ENCODE results near the gene KRT7. TPM values are rescaled to one million over a fixed set of nuclear protein-coding genes. Genes with fewer than 3 reads are reported as not detected.

Gene KRT7
- total and polyA plus RNA-seq, 7 experiments from 2014 or later: 36.1 TPM; not detected in 6

- no peaks in the 10 kb centered on the region for H3K9me3 Mint-ChIP-seq
- peaks cover 0 to 26% (median 0%) of the 10 kb centered on the region in 5 donors for H3K27me3 Mint-ChIP-seq
- no peaks in the 10 kb centered on the region for H3K36me3 ChIP-seq (ENCODE audit: control insufficient read depth in 2 of 3, insufficient read depth in 3 of 3, low read length in 3 of 3)
- CTCF ChIA-PET: no interaction called here
- H3K9me3 ChIP-seq (ENCODE audit: control insufficient read depth in 2 of 3, low read length in 3 of 3): no peaks in the 10 kb centered on the region
- POLR2A ChIA-PET: no interaction called here
- ATAC-seq (no peak), DNase-seq (no peak)
- H3K4me3 Mint-ChIP-seq: no peak overlapping the region
- H3K27ac ChIP-seq (ENCODE audit: low read depth, low read length): no peak overlapping the region
- intact Hi-C loops (cut with micrococcal nuclease): no loop called here
- no peaks in the 10 kb centered on the region for H3K4me1 ChIP-seq (ENCODE audit: control insufficient read depth in 2 of 2, insufficient read depth in 2 of 2, low read length in 2 of 2)
- no peak overlapping the region for H3K27ac Mint-ChIP-seq
- H3K27me3 ChIP-seq (ENCODE audit: control insufficient read depth in 2 of 2, insufficient read depth in 2 of 2, low read length in 2 of 2): no peaks in the 10 kb centered on the region
- H3K36me3 Mint-ChIP-seq: no peaks in the 10 kb centered on the region
- H3K4me1 Mint-ChIP-seq: peaks cover 0 to 6% (median 5%) of the 10 kb centered on the region in 7 donors
- H3K4me3 ChIP-seq (ENCODE audit: low read length): no peak overlapping the region
These were observed 23.7 kb upstream of the KRT7 start for GRCh38 chr12:52209321-52209720.

- H3K27ac ChIP-seq (ENCODE audit: low read depth, low read length): no peak overlapping the region
- no peaks in the 10 kb centered on the region for H3K36me3 Mint-ChIP-seq
- intact Hi-C loops (cut with micrococcal nuclease): no loop called here
- H3K27ac Mint-ChIP-seq: peak overlapping the region in 2 of 9 donors; percentile 17 to 43
- no peak overlapping the region for H3K4me3 ChIP-seq (ENCODE audit: low read length)
- ChIA-PET CTCF (no interaction called here), POLR2A (no interaction called here)
- H3K4me1 ChIP-seq (ENCODE audit: control insufficient read depth in 2 of 2, insufficient read depth in 2 of 2, low read length in 2 of 2): no peaks in the 10 kb centered on the region
- H3K9me3 Mint-ChIP-seq: no peaks in the 10 kb centered on the region
- no peaks in the 10 kb centered on the region for H3K36me3 ChIP-seq (ENCODE audit: control insufficient read depth in 2 of 3, insufficient read depth in 3 of 3, low read length in 3 of 3)
- DNase-seq: no peak
- H3K4me3 Mint-ChIP-seq: no peak overlapping the region
- no peaks in the 10 kb centered on the region for H3K9me3 ChIP-seq (ENCODE audit: control insufficient read depth in 2 of 3, low read length in 3 of 3)
- ATAC-seq: no peak
- peaks cover 0 to 6% (median 5%) of the 10 kb centered on the region in 7 donors for H3K4me1 Mint-ChIP-seq
- H3K27me3 ChIP-seq (ENCODE audit: control insufficient read depth in 2 of 2, insufficient read depth in 2 of 2, low read length in 2 of 2): no peaks in the 10 kb centered on the region
- H3K27me3 Mint-ChIP-seq: peaks cover 0 to 29% (median 0%) of the 10 kb centered on the region in 5 donors
These were observed 22.7 kb upstream of the KRT7 start for GRCh38 chr12:52210186-52210924.

- Mint-ChIP-seq H3K4me1 (peaks cover 0 to 6% (median 5%) of the 10 kb centered on the region in 7 donors), H3K36me3 (no peaks in the 10 kb centered on the region), H3K4me3 (no peak overlapping the region), H3K27ac (peak overlapping the region in 1 of 9 donors; percentile 9), H3K9me3 (no peaks in the 10 kb centered on the region), H3K27me3 (peaks cover 0 to 32% (median 0%) of the 10 kb centered on the region in 5 donors)
- H3K9me3 ChIP-seq (ENCODE audit: control insufficient read depth in 2 of 3, low read length in 3 of 3): no peaks in the 10 kb centered on the region
- no peak overlapping the region for H3K4me3 ChIP-seq (ENCODE audit: low read length)
- H3K4me1 ChIP-seq (ENCODE audit: control insufficient read depth in 2 of 2, insufficient read depth in 2 of 2, low read length in 2 of 2): no peaks in the 10 kb centered on the region
- ChIA-PET CTCF (no interaction called here), POLR2A (no interaction called here)
- intact Hi-C loops (cut with micrococcal nuclease): no loop called here
- H3K27ac ChIP-seq (ENCODE audit: low read depth, low read length): no peak overlapping the region
- H3K27me3 ChIP-seq (ENCODE audit: control insufficient read depth in 2 of 2, insufficient read depth in 2 of 2, low read length in 2 of 2): no peaks in the 10 kb centered on the region
- ATAC-seq: no peak
- H3K36me3 ChIP-seq (ENCODE audit: control insufficient read depth in 2 of 3, insufficient read depth in 3 of 3, low read length in 3 of 3): no peaks in the 10 kb centered on the region
- DNase-seq: no peak
These were observed 22.0 kb upstream of the KRT7 start for GRCh38 chr12:52210925-52211650.

- Histone ChIP-seq H3K27ac (ENCODE audit: low read depth, low read length) (no peak overlapping the region), H3K27me3 (ENCODE audit: control insufficient read depth in 2 of 2, insufficient read depth in 2 of 2, low read length in 2 of 2) (no peaks in the 10 kb centered on the region), H3K9me3 (ENCODE audit: control insufficient read depth in 2 of 3, low read length in 3 of 3) (no peaks in the 10 kb centered on the region), H3K4me1 (ENCODE audit: control insufficient read depth in 2 of 2, insufficient read depth in 2 of 2, low read length in 2 of 2) (no peaks in the 10 kb centered on the region), H3K4me3 (ENCODE audit: low read length) (no peak overlapping the region), H3K36me3 (ENCODE audit: control insufficient read depth in 2 of 3, insufficient read depth in 3 of 3, low read length in 3 of 3) (no peaks in the 10 kb centered on the region)
- H3K4me3 Mint-ChIP-seq: no peak overlapping the region
- H3K36me3 Mint-ChIP-seq: no peaks in the 10 kb centered on the region
- no peak for ATAC-seq
- peak overlapping the region in 1 of 9 donors; percentile 9 for H3K27ac Mint-ChIP-seq
- H3K27me3 Mint-ChIP-seq: peaks cover 0 to 30% (median 0%) of the 10 kb centered on the region in 5 donors
- H3K4me1 Mint-ChIP-seq: peaks cover 0 to 6% (median 5%) of the 10 kb centered on the region in 7 donors
- ChIA-PET POLR2A (no interaction called here), CTCF (interaction anchor here (1.6 kb wide), 1 partner anchor 10 kb away, joined by 5 read pairs; no protein-coding TSS in a partner anchor)
- DNase-seq: no peak
- H3K9me3 Mint-ChIP-seq: no peaks in the 10 kb centered on the region
- intact Hi-C loops (cut with micrococcal nuclease): no loop called here
These were observed 21.1 kb upstream of the KRT7 start for GRCh38 chr12:52211716-52212585.

GRCh38 chr12:52212701-52213563, 20.1 kb upstream of the KRT7 start:
- POLR2A ChIA-PET: no interaction called here
- Histone ChIP-seq H3K27ac (ENCODE audit: low read depth, low read length) (no peak overlapping the region), H3K4me3 (ENCODE audit: low read length) (no peak overlapping the region), H3K27me3 (ENCODE audit: control insufficient read depth in 2 of 2, insufficient read depth in 2 of 2, low read length in 2 of 2) (no peaks in the 10 kb centered on the region), H3K4me1 (ENCODE audit: control insufficient read depth in 2 of 2, insufficient read depth in 2 of 2, low read length in 2 of 2) (no peaks in the 10 kb centered on the region), H3K36me3 (ENCODE audit: control insufficient read depth in 2 of 3, insufficient read depth in 3 of 3, low read length in 3 of 3) (no peaks in the 10 kb centered on the region), H3K9me3 (ENCODE audit: control insufficient read depth in 2 of 3, low read length in 3 of 3) (no peaks in the 10 kb centered on the region)
- DNase-seq: no peak
- ATAC-seq: no peak
- H3K36me3 Mint-ChIP-seq: no peaks in the 10 kb centered on the region
- CTCF ChIA-PET: interaction anchor here (1.0 to 1.6 kb wide), 4 partner anchors 9 to 74 kb away, joined by 3 to 5 read pairs (median 4); no protein-coding TSS in a partner anchor
- no peaks in the 10 kb centered on the region for H3K9me3 Mint-ChIP-seq
- H3K4me1 Mint-ChIP-seq: peaks cover 0 to 6% (median 4%) of the 10 kb centered on the region in 7 donors
- no peak overlapping the region for H3K4me3 Mint-ChIP-seq
- no peak overlapping the region for H3K27ac Mint-ChIP-seq
- H3K27me3 Mint-ChIP-seq: peaks cover 0 to 31% (median 0%) of the 10 kb centered on the region in 5 donors
- intact Hi-C loops (cut with micrococcal nuclease): loop anchor here in 1 of 2 donors (1.0 kb wide), 1 partner anchor 61 kb away; no protein-coding TSS in a partner anchor

Data from naive thymus-derived CD4-positive, alpha-beta T cell (primary cell).